Spleen (tissue), 11 donors: ENCODE data around the gene HES3. TPM values are rescaled to one million over a fixed set of nuclear protein-coding genes. Genes with fewer than 3 reads are reported as not detected.
"Not testable (repeated sequence)": the region's sequence is repeated elsewhere in the genome, so short reads cannot be mapped to it uniquely, and the experiment has no call there.

Experiments
- DNase-seq: peaks from one replicate; pipeline ENCODE4 v3.0.0-alpha.2; 2020
- H3K27ac ChIP-seq, 8 donors: fragments of 200-600 bp; sonication (generic) in 7 of 8; 1 replicate in 4 of 8; 2 replicates in 4 of 8; pipeline versions ENCODE4 v1.5.0 to v1.8.0; 2016 to 2021; ENCODE audit warnings: inconsistent platforms in 4 of 8, mild to moderate bottlenecking in 4 of 8, moderate library complexity in 1 of 8
- H3K27me3 ChIP-seq, 7 donors: fragments of 200-600 bp; sonication (generic) in 6 of 7; replicated peaks in 1 of 7; 1 replicate in 4 of 7; 2 replicates in 3 of 7; pipeline versions ENCODE4 v1.5.0 to v1.8.0; 2016 to 2021; ENCODE audit warnings: inconsistent platforms in 3 of 7, mild to moderate bottlenecking in 1 of 7
- H3K36me3 ChIP-seq, 6 donors: fragments of 200-600 bp; sonication (generic) in 5 of 6; 1 replicate in 4 of 6; 2 replicates in 2 of 6; pipeline versions ENCODE4 v1.5.0 to v1.8.0; 2016 to 2021; ENCODE audit warnings: inconsistent platforms in 2 of 6
- H3K4me1 ChIP-seq, 6 donors: fragments of 200-600 bp; sonication (generic) in 5 of 6; 1 replicate in 3 of 6; 2 replicates in 3 of 6; pipeline versions ENCODE4 v1.5.0 to v1.8.0; 2016 to 2021; ENCODE audit warnings: inconsistent platforms in 3 of 6
- H3K4me3 ChIP-seq, 8 donors: fragments of 200-600 bp; sonication (generic) in 7 of 8; 1 replicate in 4 of 8; 2 replicates in 4 of 8; pipeline versions ENCODE4 v1.5.0 to v1.8.0; 2016 to 2021; ENCODE audit warnings: inconsistent platforms in 4 of 8, mild to moderate bottlenecking in 4 of 8, moderate library complexity in 2 of 8
- H3K9me3 ChIP-seq, 8 donors: fragments of 200-600 bp; sonication (generic) in 7 of 8; 1 replicate in 4 of 8; 2 replicates in 4 of 8; pipeline versions ENCODE4 v1.5.0 to v1.8.0; 2016 to 2021; ENCODE audit warnings: inconsistent platforms in 4 of 8
- POLR2A ChIP-seq, 3 donors: fragments of 450-650 bp; IDR thresholded peaks; one replicate each; pipeline ENCODE4 v1.5.1; 2017; ENCODE audit warnings: antibody characterized with exemption in 3 of 3, mild to moderate bottlenecking in 1 of 3
- POLR2AphosphoS5 ChIP-seq, 3 donors: sonication (generic); formaldehyde crosslinking; IDR thresholded peaks; one replicate each; pipeline ENCODE4 v1.5.1; 2017; ENCODE audit warnings: antibody characterized with exemption in 3 of 3
- WGBS, 5 donors: extraction: QIAGEN DNeasy Blood & Tissue Kit in 3 of 5; methylation state at CpG; one replicate each; pipeline versions ENCODE4 v1.1.5 to v1.1.7; 2013 to 2018; 5-methylcytosine and 5-hydroxymethylcytosine counted together
- intact Hi-C: fragments of 100-400 bp; cut with DNase I; formaldehyde crosslinking; loops from one replicate; pipeline ENCODE4 v1.15.0; 2023; ENCODE audit warnings: low total_unique reads
- polyA plus RNA-seq, 3 donors: library from polyadenylated mRNA; stranded (reverse); fragments of 200-250 nt; gene quantifications; one replicate each; pipeline ENCODE4 v1.2.1, GENCODE V29; 2013
- total RNA-seq, 7 donors: library from RNA; depleted of rRNA in 3 of 7; stranded (reverse); fragments of >200 nt in 3 of 7; fragmentation: NEBNext Ultra II Directional in 4 of 7; extraction: Animal tissue kit (Norgen Biotek cat#: 25700) in 4 of 7; gene quantifications; one replicate each; pipeline versions ENCODE4 v1.1.0 to v1.2.1, GENCODE V29; 2016 to 2021
- TF ChIP-seq, protein P1 (sequence below), 11 experiments: fragments of 200-600 bp in 7 of 11; fragments of 450-650 bp in 4 of 11; sonication (generic) in 4 of 11; IDR thresholded peaks in 8 of 11; conservative IDR thresholded peaks in 3 of 11; 1 replicate in 7 of 11; 2 replicates in 4 of 11; pipeline versions ENCODE4 v1.4.0 to v1.8.0; 2016 to 2021; ENCODE audit warnings: antibody characterized with exemption in 11 of 11, inconsistent platforms in 4 of 11, mild to moderate bottlenecking in 1 of 11
- donor health status: healthy with polysubstance abuse.
- donor health status: DM: no; HTN: no; CAD: no; lungs with moderate emphysema.
- donor health status: DM: no; HTN: no; CAD: no.
- donor health status: Bipolar disorder and iron deficiency.
- donor health status: healthy.
- donor health status: DM: no; HTN: no; CAD: no.
- donor health status: DM: yes; HTN: yes; CAD: no.

Gene HES3
- total and polyA plus RNA-seq, 10 donors = not detected

DNA sequence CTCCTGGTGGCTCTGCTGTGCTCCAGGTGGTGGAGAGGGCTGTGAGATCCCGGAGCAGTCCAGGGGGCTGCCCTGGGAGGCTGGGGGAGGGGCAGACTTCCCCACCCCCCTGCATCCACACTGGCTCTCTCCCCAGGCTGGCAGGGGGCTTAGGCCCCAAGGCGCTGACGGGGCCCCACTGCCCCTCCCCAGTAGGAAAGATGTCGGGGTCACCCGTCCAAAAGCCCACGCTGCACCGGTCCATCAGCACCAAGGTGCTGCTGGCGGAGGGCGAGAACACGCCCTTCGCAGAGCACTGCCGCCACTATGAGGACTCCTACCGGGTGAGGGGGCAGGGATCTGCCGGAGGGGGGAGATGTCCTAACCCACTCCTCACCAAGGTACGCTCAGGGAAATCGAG lies 32.2 kb upstream of the HES3 start:
- intact Hi-C loops = no loop called here
- Histone ChIP-seq H3K27ac (no peak overlapping the region), H3K27me3 (peaks cover 0 to 53% (median 22%) of the 10 kb centered on the region in 7 donors), H3K36me3 (no peaks in the 10 kb centered on the region), H3K4me1 (peaks cover 13 to 45% (median 21%) of the 10 kb centered on the region in 6 donors), H3K4me3 (no peak overlapping the region), H3K9me3 (no peaks in the 10 kb centered on the region)
- DNase-seq = no peak
- TF ChIP-seq POLR2AphosphoS5 (IDR thresholded peaks at IDR 0.05) (no peak), POLR2A (IDR thresholded peaks at IDR 0.05) (no peak)
- TF ChIP-seq, protein P1, sequence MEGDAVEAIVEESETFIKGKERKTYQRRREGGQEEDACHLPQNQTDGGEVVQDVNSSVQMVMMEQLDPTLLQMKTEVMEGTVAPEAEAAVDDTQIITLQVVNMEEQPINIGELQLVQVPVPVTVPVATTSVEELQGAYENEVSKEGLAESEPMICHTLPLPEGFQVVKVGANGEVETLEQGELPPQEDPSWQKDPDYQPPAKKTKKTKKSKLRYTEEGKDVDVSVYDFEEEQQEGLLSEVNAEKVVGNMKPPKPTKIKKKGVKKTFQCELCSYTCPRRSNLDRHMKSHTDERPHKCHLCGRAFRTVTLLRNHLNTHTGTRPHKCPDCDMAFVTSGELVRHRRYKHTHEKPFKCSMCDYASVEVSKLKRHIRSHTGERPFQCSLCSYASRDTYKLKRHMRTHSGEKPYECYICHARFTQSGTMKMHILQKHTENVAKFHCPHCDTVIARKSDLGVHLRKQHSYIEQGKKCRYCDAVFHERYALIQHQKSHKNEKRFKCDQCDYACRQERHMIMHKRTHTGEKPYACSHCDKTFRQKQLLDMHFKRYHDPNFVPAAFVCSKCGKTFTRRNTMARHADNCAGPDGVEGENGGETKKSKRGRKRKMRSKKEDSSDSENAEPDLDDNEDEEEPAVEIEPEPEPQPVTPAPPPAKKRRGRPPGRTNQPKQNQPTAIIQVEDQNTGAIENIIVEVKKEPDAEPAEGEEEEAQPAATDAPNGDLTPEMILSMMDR (IDR thresholded peaks at IDR 0.05 in 8 of 11, conservative IDR thresholded peaks at IDR 0.05 in 3 of 11) = no peak
- WGBS, 5 donors = 75 to 96% (median 90%) methylated on average over 3 to 16 of the region's 16 CpGs

DNA sequence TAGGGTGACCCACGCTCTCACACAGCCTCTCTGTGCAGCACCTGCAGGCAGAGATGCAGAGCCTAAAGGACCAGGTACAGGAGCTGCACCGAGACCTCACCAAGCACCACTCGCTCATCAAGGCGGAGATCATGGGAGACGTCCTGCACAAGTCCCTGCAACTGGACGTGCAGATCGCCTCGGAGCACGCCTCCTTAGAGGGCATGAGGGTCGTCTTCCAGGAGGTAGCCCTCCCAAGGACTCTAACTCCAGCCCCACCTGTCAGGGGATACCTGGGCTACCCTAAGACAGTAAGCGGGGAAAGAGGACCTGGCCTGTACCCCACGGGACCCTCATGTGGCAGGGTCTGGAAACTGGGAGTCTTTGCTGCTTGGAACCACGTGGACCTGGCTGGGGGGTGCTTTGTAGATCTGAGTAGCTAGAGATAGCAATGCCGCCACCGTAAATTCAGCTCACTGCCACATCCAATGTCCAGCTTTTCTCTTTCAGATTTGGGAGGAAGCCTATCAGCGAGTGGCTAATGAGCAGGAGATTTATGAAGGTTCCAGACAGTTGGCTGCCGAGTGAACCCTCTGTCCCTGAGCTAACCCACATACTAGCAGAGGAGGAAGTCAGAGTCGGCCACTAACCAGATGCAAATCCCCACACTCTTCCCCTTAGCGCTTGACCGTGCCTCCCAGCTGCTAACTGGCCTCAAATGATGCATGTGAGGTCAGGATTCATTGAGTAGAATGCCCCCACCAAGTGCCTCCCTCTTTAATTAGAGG lies 31.6 kb upstream of the HES3 start:
- H3K27me3 ChIP-seq = peaks cover 0 to 47% (median 15%) of the 10 kb centered on the region in 7 donors
- intact Hi-C loops = no loop called here
- DNase-seq = no peak

DNA sequence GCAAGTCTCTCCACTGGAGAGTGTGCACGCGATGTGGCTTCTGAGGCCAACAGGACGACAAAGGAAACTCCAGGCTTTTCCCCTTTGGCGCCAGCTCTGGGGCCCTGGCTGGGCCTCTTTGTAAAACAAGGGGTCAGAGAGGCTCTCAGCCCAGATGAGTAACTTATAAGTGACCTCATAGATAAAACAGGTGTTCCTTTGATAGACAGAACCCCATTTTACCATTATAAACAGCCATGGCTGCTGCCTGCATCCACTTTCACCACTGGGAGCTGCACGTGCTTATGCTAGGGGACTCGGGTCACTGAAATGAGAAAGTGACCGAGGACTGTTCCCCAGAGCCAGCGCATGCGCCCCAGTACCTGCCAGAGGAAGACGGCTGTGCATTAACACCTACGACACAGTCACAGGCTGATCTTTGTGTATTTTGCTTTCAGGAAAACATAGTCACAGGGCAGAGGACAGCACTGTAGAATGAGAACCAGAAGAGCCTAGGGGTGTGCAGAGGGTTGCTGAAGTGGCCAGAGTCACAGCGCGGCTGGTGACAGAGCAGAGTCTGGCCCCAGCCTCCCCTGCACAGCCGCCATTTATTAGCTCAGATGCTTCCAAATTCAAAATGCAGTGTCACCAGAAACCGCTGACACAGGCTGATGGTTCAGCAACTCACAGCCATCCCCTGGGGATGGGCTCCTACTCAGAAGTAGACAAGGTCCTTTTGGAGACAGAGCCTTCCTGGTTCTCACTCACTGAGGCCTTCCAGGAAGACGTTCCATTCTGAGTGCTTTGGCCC lies 25.4 kb upstream of the HES3 start:
- H3K9me3 ChIP-seq = no peaks in the 10 kb centered on the region
- H3K27ac ChIP-seq = no peak overlapping the region
- no peak overlapping the region for H3K4me3 ChIP-seq
- intact Hi-C loops = no loop called here
- TF ChIP-seq POLR2A (IDR thresholded peaks at IDR 0.05) (no peak), POLR2AphosphoS5 (IDR thresholded peaks at IDR 0.05) (no peak)
- TF ChIP-seq, protein P1 (IDR thresholded peaks at IDR 0.05 in 8 of 11, conservative IDR thresholded peaks at IDR 0.05 in 3 of 11) = no peak
- DNase-seq = no peak
- H3K27me3 ChIP-seq = no peaks in the 10 kb centered on the region
- peaks cover 0 to 36% (median 11%) of the 10 kb centered on the region in 6 donors for H3K36me3 ChIP-seq
- peaks cover 0 to 14% (median 1%) of the 10 kb centered on the region in 6 donors for H3K4me1 ChIP-seq
- WGBS, 5 donors = 86 to 92% (median 87%) methylated on average over 16 of the region's 16 CpGs

More for the DNA sequence above, 31.6 kb upstream of the HES3 start:
- peaks cover 13 to 38% (median 18%) of the 10 kb centered on the region in 6 donors for H3K4me1 ChIP-seq
- no peak overlapping the region for H3K27ac ChIP-seq
- 59 to 66% (median 62%) methylated on average over 15 to 20 of the region's 20 CpGs for WGBS, 5 donors
- H3K9me3 ChIP-seq = no peaks in the 10 kb centered on the region
- no peak overlapping the region for H3K4me3 ChIP-seq
- H3K36me3 ChIP-seq = no peaks in the 10 kb centered on the region
- TF ChIP-seq POLR2AphosphoS5 (IDR thresholded peaks at IDR 0.05) (no peak), POLR2A (IDR thresholded peaks at IDR 0.05) (no peak)
- TF ChIP-seq, protein P1 (IDR thresholded peaks at IDR 0.05 in 8 of 11, conservative IDR thresholded peaks at IDR 0.05 in 3 of 11) = no peak

DNA sequence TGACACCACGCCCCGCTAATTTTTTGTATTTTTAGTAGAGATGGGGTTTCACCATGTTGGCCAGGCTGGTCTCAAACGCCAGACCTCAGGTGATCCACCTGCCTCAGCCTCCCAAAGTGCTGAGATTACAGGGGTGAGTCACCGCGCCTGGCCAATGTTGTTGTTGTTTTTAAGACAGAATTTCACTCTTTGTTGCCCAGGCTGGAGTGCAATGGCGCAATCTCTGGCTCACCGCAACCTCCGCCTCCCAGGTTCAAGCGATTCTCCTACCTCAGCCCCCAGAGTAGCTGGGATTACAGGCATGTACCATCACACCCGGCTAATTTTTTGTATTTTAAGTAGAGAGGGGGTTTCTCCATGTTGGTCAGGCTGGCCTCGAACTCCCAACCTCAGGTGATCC lies 24.3 kb upstream of the HES3 start:
- Histone ChIP-seq H3K4me1 (peaks cover 0 to 14% (median 1%) of the 10 kb centered on the region in 6 donors), H3K36me3 (peaks cover 0 to 47% (median 22%) of the 10 kb centered on the region in 6 donors)
- H3K9me3 ChIP-seq, H3K4me3 ChIP-seq, H3K27me3 ChIP-seq, intact Hi-C loops, H3K27ac ChIP-seq, DNase-seq: not testable (repeated sequence)
- 86 to 92% (median 92%) methylated on average over 11 of the region's 11 CpGs for WGBS, 5 donors
